Mesenteric fat pad (tissue), 1 donor: ENCODE measurements around the gene MAGEB17. TPM values are rescaled to one million over a fixed set of nuclear protein-coding genes. Genes with fewer than 3 reads are reported as not detected.
"Not testable (repeated sequence)": the region's sequence is repeated elsewhere in the genome, so short reads cannot be mapped to it uniquely, and the experiment has no call there.

Source experiments
- DNase-seq: peaks from one replicate; pipeline ENCODE4 v3.0.0-alpha.2; 2020; ENCODE audit warnings: low spot score
- long read RNA-seq: library from polyadenylated mRNA; unstranded; transcript quantifications from one replicate; pipeline ENCODE4 v2.0.0, GENCODE V29; 2020
- total RNA-seq: library from RNA; stranded (reverse); fragmentation: NEBNext Ultra II Directional; extraction: Animal tissue kit (Norgen Biotek cat#: 25700); gene quantifications from one replicate; pipeline ENCODE4 v1.2.1, GENCODE V29; 2021
- donor health status: DM: yes; HTN: yes; CAD: no.

MAGEB17 gene, protein sequence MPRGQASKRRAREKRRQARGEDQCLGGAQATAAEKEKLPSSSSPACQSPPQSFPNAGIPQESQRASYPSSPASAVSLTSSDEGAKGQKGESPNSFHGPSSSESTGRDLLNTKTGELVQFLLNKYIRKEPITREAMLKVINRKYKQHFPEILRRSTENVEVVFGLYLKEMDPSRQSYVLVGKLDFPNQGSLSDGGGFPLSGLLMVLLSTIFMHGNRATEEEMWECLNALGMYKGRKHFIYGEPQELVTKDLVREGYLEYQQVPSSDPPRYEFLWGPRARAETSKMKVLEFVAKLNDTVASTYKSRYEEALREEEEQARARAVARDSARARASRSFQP
- total RNA-seq, result not detected
- long read RNA-seq, result 0 reads

- DNase-seq, result no peak
These were observed at the start of gene MAGEB17 for GRCh38 chrX:16167181-16167580. MAGEB17 (plus strand) TSS chrX:16167481; CDS start chrX:16170383, 2,902 bp downstream.

DNA sequence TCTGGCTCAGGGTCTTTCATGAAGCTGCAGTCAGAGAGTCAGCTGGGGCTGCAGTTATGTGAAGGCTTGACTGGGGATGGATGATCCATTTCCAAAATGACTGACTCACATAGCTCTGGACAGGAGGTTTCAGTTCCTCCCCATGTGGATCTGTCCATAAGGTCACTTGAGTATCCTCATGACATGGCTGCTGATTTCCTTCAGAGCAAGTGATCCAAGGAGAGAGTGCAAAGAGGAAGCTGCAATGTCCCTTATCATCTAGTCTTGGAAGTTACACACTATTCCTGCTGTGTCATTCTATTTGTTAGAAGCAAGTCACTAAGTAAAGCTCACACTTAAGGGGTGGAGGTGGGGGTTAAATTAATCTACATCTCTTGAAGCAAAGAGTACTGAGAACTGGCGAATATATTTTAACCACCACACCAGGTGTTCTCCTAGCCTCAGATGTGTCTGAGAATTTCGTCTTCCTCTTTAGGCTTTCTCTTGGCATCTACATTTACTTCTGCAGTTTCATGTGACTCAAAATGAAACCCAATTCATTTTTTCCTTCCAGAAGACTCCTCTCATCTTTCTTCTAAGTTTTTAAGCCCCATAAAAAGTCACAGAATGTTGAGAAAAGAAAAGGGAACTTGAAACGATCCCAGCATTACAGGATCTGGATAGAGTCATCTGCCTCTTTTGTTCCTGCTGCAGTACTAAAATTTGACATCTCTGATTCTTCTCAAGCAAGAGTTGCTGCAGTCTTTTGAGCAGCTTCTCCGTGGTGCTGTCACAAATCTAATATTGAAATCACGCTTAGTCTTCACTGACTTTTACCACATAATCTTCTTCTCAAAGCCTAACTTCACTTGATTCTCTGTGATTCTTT is 47.7 kb upstream of the MAGEB17 start:
- DNase-seq, result no peak

DNA sequence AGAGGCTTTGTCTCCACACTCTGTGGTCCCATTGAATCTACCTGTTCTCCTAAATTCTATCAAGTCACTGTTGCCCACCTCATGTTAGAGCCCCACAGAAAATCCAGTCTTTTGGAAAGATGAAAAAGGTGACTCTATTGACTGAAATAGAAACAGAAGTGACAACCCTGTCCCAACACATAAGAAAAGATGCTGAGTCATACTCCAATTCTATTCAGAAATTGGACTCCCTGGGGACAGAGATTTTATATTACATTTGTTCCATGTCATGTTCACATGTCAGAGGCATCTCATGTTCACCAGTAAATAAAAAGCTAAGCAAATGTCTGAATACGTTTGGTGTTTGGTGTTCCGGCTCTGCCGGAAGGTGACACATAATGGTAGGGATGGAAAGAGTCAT is 46.9 kb upstream of the MAGEB17 start:
- no peak for DNase-seq

DNA sequence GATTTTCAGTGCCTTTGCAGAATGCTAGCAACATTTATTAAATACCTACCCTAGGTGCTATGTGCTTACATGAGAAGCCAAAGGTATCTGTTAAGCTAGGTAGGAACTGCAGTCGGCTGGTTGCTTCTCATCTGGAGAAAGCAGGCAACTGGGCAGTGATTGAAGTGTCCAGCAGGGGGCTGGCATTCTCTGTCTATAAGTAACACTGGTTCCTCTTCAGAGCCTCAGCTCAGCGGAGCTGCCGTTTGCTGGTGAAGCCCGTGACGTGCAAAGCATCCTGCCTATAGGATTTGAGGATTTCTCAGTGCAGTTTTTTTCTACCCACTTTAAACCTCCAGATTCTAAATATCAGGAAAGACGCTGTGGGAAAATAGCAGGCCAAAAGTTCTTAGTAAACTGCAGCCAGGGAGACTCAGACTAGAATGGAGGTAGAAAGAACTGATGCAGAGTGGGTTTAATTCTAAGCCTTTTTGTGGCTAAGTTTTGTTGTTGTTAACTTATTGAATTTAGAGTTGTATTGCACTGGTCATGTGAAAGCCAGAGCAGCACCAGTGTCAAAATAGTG is 44.0 kb upstream of the MAGEB17 start, which contains the start of gene GRPR:
Gene GRPR (plus strand): TSS at position 344 of the 565 bp plus-strand sequence. CDS start 389 bp downstream, outside the sequence.
- no peak for DNase-seq

- DNase-seq, result no peak
These were observed 43.1 kb upstream of the MAGEB17 start for GRCh38 chrX:16124201-16124600.

- no peak for DNase-seq
These were observed 41.6 kb upstream of the MAGEB17 start for GRCh38 chrX:16125520-16126149.

DNA sequence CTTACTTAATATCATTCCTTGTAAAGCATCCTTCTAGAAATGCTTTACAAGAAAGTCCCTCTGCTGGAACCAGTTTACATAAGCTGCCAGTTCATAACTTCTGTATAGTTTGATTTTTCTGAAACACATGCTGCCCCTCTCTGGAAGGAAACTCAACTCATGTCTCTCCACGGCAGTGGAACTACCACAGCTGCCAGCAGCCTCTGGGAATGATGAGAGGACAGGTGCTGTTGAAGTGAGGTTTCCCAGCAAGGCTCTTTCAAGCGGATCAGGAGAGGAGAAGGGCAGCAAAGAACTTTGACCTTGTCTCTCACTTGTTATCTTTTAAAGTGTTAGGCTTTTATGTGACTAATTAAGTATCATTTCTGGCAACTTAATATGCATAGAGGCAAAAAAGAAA is 36.6 kb upstream of the MAGEB17 start:
- no peak for DNase-seq

DNA sequence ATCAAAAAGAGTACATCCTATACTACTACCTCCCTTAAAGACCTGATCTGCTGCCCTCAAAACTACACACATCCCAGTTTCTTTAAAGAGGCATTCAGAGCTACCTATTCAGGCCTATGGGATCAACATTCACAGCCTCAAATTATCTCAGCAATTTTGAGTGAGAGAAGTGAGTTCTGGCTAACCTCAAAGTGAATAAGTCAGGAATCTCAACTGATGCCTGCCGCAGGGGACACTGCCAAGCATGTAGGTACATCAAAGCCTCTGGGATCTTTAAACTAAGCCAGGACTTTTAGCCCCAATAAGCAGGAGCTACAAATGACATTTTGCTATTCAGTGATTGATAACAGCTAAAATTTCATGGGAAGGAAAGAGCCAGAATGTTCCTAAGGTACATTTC is 32.3 kb upstream of the MAGEB17 start:
- DNase-seq, result no peak

GRCh38 chrX:16136080-16136479 is 31.2 kb upstream of the MAGEB17 start:
- no peak for DNase-seq

GRCh38 chrX:16137416-16138107 is 29.7 kb upstream of the MAGEB17 start:
- no peak for DNase-seq

DNA sequence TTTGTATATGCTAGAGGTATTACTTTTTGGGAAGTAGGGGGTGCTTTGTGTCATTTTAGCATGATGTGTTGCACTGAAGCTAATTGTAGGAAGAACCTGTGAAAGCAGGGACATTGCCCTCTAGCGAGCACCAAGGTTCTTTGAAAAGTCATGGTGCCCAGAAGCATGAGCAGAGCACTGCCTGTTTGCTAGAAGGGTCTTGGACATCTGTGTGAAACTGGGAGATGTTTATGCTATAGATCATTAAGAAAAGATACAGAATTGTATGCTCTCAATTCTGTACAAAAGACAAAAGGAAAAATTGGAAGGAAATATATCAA is 29.2 kb upstream of the MAGEB17 start:
- DNase-seq, result no peak

- DNase-seq, result no peak
These were observed 26.8 kb upstream of the MAGEB17 start for GRCh38 chrX:16140448-16140847.

GRCh38 chrX:16140983-16141382 is 26.3 kb upstream of the MAGEB17 start:
- DNase-seq, result no peak

DNA sequence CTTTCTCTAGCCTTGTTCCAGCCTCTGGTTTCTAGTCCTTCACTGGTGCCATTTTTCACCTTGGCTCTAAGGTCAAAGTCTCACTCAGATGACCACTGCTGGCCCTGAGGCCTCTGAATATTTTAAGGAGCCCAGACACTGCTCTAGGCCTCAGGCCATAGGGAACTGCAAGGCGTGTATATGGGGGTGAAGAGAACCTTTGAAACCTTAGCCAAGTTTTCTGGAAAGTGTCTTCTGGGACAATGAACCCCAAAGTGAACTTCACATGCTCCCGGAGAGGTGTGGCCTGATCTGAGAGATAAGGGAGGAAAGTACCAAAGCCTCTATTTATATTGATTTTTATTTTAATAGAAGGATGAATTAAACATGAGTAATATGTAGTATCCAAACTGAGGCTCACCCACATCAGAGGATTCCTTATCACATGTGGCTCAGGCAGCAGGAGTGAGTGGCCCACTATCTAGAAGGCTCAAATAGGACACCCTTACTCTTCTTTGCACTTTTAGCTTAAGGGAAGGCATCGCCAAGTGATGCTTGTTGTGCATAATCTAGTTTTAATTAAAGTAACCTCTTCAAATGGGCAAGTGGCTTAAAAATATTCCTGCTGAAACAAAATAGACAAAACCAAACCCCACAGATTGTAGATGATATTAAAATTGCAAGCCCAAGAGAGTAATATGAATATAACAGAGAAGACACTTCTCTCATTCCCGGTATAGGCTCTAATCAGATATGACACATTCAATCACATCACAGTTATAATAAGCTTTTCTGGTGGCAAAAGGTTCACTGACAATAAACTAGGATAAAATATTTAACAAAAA is 25.6 kb upstream of the MAGEB17 start:
- DNase-seq, result no peak

GRCh38 chrX:16142246-16142558 is 25.1 kb upstream of the MAGEB17 start:
- DNase-seq, result no peak

- no peak for DNase-seq
These were observed 23.3 kb upstream of the MAGEB17 start for GRCh38 chrX:16143968-16144367.

- DNase-seq, result no peak
These were observed 22.9 kb upstream of the MAGEB17 start for GRCh38 chrX:16144420-16144819.

GRCh38 chrX:16145093-16145492 is 22.2 kb upstream of the MAGEB17 start:
- not testable (repeated sequence) for DNase-seq

DNA sequence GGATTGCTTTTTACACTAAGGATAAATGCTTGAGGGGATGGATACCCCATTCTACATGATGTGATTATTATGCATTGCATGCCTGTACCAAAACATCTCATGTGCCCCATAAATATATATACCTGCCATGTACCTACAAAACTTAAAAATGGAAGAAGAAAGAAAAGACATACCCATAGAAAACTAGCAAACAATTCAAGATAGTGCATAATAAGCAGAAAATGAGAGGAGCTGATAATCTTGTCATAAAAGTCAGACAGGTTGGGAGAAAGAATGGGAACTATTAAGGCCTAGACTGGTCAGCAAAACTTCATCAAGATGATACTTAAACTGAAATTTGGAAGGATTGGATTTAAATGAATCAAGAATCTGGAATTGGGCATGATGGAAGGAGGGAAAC is 21.6 kb upstream of the MAGEB17 start:
- DNase-seq, result no peak

- no peak for DNase-seq
These were observed 18.4 kb upstream of the MAGEB17 start for GRCh38 chrX:16148896-16149295.
